ENCODE results near the gene CACNA1C.

Gene CACNA1C

GRCh38 chr12:2242216-2242615 is 189.4 kb downstream of the CACNA1C start:
- H3K4me3 ChIP-seq (ENCODE audit: low read depth, low read length), result no peak overlapping the region
- DNase-seq (ENCODE audit: low read depth), result no peak
- TF ChIP-seq CTCF (conservative IDR thresholded peaks at IDR 0.05; ENCODE audit: low read depth, low read length), result no peak

- no peak for DNase-seq (ENCODE audit: low read depth)
- H3K4me3 ChIP-seq (ENCODE audit: low read depth, low read length), result no peak overlapping the region
- TF ChIP-seq CTCF (conservative IDR thresholded peaks at IDR 0.05; ENCODE audit: low read depth, low read length), result no peak
These were observed 190.0 kb downstream of the CACNA1C start for GRCh38 chr12:2242816-2243215.

GRCh38 chr12:2243275-2243674 is 190.5 kb downstream of the CACNA1C start:
- no peak overlapping the region for H3K4me3 ChIP-seq (ENCODE audit: low read depth, low read length)
- no peak for TF ChIP-seq CTCF (conservative IDR thresholded peaks at IDR 0.05; ENCODE audit: low read depth, low read length)
- DNase-seq (ENCODE audit: low read depth), result no peak

GRCh38 chr12:2244013-2244861 is 191.4 kb downstream of the CACNA1C start:
- DNase-seq (ENCODE audit: low read depth), result peak; percentile 98
- no peak overlapping the region for H3K4me3 ChIP-seq (ENCODE audit: low read depth, low read length)
- TF ChIP-seq CTCF (conservative IDR thresholded peaks at IDR 0.05; ENCODE audit: low read depth, low read length), result no peak

- no peak for DNase-seq (ENCODE audit: low read depth)
- no peak overlapping the region for H3K4me3 ChIP-seq (ENCODE audit: low read depth, low read length)
These were observed 193.6 kb downstream of the CACNA1C start for GRCh38 chr12:2246358-2246757.

GRCh38 chr12:2247120-2247519 is 194.3 kb downstream of the CACNA1C start:
- TF ChIP-seq CTCF (conservative IDR thresholded peaks at IDR 0.05; ENCODE audit: low read depth, low read length), result no peak
- no peak for DNase-seq (ENCODE audit: low read depth)
- no peak overlapping the region for H3K4me3 ChIP-seq (ENCODE audit: low read depth, low read length)

More at GRCh38 chr12:2246358-2246757, 193.6 kb downstream of the CACNA1C start:
- TF ChIP-seq CTCF (conservative IDR thresholded peaks at IDR 0.05; ENCODE audit: low read depth, low read length), result no peak

GRCh38 chr12:2247596-2247995 is 194.8 kb downstream of the CACNA1C start:
- DNase-seq (ENCODE audit: low read depth), result no peak
- no peak for TF ChIP-seq CTCF (conservative IDR thresholded peaks at IDR 0.05; ENCODE audit: low read depth, low read length)

More at GRCh38 chr12:2247596-2247995, 194.8 kb downstream of the CACNA1C start:
- H3K4me3 ChIP-seq (ENCODE audit: low read depth, low read length), result no peak overlapping the region

Measured in choroid plexus epithelial cell (primary cell).